Measurements from ENCODE around the gene SLC44A5.

GRCh38 chr1:75328691-75329090 is 282.2 kb downstream of the SLC44A5 start:
- TF ChIP-seq CTCF (IDR thresholded peaks at IDR 0.05 in 8 of 11, conservative IDR thresholded peaks at IDR 0.05 in 3 of 11) (no peak), POLR2A (IDR thresholded peaks at IDR 0.05) (no peak)

All from spleen (tissue), 7 donors.